Activated CD8-positive, alpha-beta memory T cell treated with anti-CD3 and anti-CD28 coated beads for 1 hour (primary cell): Measurements from ENCODE around the gene METTL24.

Source experiments
- DNase-seq, 2 donors: peaks; one replicate each; pipeline ENCODE4 v3.0.0-alpha.2; 2020; ENCODE audit warnings: low read depth in 1 of 2; ENCODE audit errors: extremely low read depth in 1 of 2

The METTL24 gene

DNA sequence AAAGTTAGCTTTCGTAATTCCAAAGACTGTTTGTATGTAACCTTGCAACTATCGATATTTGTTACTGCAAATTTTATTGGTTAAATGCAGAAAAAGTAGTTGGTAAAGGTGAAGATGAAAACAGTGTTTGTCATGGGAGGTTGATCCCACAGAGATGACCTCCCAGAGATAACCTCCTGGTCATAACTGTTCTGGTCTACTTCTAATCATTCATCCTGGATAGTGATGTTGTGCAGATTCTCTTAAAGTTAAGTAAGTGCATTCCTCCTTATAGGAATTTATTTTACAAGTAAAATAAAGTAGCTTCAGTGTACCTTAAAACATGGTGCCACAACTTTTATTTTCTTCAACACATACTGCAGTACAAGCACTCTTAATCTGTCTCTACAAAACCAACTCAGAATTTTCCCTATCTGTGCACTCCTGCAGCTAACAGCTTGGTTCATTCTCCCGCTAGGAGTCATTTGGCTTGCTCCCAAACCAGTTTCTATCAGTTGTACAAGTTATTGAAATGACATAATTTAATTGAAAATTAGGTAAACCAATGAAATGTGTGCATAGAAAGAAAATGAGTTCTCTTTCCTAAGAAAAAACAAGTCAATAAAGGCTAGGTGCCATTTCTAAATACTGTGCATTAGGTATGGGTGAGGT is 19.2 kb downstream of the METTL24 start:
- DNase-seq = no peak

DNA sequence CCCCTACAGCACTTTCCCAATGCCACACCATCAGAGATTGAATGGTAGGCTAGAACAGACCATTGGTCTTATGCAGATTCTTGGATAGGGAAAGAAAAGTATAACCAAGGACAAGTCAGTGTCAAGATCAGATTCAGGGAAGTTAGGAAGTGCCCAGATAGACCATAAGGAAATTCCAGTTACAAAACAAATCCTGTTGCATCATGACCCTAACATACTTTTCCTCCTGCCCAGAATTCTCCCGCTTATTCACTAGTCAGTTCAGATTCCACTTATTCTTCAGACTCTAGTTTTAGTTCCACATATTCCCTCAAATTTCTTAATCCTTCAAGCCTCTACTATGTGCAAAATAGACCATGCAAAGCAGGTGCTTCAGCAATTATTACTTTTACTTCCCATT is 20.7 kb downstream of the METTL24 start:
- no peak for DNase-seq

GRCh38 chr6:110334423-110335180 is 23.5 kb downstream of the METTL24 start:
- no peak for DNase-seq

DNA sequence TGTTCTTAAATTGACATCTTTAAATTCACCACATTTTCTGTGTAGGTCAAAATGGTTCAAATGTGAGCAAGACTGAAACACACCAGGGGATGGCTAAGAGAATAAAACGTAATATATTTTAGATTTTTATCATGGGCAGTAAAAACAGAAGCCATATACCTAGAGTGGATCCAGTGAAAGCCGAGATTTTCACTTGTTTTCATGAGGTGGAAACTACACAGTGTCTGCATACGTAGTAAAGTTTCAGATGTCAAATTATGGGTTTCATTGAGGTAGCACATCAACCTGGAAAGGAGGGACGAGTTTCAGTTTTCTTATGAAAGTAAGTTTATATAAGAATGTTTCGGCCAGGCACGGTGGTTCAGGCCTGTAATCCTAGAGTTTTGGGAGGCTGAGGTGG is 25.9 kb downstream of the METTL24 start:
- no peak for DNase-seq

DNA sequence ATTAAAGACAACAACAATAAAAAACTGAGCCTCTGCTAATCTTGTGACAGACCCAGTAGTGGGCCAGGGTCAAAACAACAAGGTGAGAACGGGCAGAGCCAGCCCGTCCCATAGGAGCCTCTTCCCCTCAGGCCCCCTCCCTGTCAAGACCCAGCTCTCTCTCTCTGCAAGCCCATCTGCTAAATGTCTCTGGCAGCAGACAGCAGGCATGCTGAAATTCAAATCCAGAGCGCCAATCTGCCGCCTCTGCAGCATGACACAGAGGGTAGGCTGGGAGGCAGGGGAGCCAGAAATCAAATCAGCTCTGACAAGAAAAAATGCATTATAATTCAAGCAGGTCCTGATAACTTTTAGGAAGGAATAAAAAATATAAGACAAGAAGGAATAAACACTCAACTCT is 26.3 kb downstream of the METTL24 start:
- DNase-seq = no peak

- no peak for DNase-seq
These were observed 26.8 kb downstream of the METTL24 start for GRCh38 chr6:110331390-110331789.

- no peak for DNase-seq
These were observed 28.3 kb downstream of the METTL24 start for GRCh38 chr6:110329714-110330436.

DNA sequence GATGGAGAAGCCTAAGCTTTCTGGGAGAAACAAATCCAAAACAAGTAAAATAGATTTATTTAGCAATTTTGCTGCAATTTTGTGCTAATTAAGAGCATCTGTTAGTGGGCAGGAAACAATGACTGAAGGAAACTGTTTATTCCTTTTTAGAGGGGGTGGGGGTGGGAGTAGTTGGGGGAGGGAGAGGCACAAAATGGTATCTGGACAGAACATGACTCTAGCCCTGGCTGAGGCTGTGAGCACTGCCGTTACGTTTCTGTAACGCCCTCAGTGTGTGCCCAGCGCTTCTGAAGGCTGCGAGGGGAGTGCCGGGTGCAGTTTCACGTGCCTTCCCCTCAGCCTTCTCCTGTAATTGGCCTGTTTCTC is 28.8 kb downstream of the METTL24 start:
- DNase-seq = no peak

- no peak for DNase-seq
These were observed 29.9 kb downstream of the METTL24 start for GRCh38 chr6:110328259-110328658.

DNA sequence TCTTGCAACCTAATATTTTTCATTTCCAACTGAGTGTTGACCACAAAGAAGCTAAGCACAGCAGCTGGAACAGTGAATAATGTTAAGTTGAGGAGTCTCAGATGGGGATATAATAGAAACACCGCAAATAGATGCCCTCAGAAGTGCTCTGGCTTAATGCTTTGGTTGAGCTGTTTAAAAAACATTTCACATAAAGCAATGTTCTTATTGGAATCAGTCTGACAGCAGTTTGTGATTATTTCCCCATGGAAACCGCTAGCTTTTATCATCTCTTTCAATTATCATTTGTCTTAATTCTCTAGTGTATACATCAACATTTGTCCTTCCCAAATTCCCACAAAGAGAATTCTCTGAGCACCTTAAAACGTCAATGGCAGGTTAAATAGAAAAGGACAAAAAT is 30.8 kb downstream of the METTL24 start:
- DNase-seq = no peak

DNA sequence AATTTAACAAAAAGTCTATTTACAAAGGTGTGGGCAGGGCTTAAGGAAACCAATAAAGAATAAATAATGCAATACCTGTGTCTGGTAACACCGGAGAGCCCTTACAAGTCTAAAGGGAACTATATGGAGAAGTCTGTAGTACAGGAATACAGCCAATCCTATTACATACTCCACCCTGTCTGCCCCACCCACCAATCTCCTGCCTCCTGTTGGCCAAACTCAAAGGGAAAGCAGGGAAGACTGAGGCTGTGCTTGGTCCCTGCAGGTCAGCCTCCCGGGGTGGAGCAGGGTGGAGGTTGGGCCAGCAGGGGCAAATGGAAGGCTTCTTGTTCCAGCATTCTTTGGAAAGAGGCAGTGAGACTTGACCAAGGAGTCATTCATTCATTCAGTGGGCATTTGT is 31.5 kb downstream of the METTL24 start:
- DNase-seq = no peak

- no peak for DNase-seq
These were observed 32.1 kb downstream of the METTL24 start for GRCh38 chr6:110326057-110326456.

GRCh38 chr6:110325197-110325596 is 33.0 kb downstream of the METTL24 start:
- no peak for DNase-seq

DNA sequence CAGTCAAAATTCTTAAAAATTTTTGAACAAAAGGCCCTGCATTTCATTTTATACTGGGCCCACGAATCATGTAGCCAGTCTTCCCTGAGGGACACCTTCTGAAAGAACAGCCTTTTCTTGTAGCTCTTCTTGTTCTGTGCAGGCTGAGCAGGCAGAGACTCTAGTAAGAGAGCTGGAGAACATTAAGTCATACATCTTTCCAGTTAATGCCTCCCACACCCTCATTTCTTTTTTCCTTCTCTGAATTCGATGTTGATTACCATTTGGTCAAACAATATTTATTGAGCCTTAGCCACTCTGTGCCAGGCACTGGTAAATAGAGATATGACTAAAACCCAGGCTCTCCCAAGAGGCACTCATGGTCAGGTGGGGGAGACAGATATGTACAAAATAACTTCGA is 33.6 kb downstream of the METTL24 start:
- no peak for DNase-seq

DNA sequence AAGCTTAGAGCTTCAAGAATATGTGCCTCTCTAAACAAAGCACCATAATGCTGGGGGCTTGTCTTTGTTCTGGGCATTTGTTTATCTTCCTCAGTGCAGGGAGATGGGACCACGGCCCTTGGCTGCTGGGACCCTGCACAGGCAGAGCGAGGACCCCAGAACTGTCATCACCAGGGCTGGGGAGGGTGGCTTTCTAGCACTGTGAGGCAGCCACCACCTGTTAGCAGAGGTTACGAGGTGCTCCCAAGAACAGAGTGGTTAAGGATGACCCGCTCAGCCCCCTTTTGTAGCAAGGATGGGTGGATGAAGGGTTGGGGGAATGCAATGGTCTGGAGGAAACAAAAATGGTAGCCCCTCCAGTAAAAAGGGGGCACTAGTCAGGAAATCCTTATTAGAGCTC is 34.9 kb downstream of the METTL24 start:
- no peak for DNase-seq

DNA sequence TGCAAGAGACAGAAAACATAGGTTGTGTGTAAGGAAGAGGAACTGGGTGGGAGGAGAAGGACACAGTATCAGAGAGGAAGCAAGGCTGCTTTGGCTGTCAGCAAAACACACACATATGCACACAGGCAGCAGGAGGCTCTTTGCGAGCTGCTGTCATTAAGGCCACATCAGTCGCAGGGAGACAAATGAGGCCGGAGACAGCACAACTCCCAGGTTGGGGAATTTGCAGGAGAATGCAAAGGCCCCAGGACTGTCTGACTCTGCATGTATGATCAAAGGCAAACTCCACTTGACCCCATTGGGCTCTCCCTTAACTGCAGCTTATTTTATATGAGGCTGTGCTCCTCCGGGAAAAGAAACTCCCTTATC is 35.3 kb downstream of the METTL24 start:
- no peak for DNase-seq

GRCh38 chr6:110322151-110322873 is 35.8 kb downstream of the METTL24 start:
- no peak for DNase-seq

- no peak for DNase-seq
These were observed 37.8 kb downstream of the METTL24 start for GRCh38 chr6:110320307-110320706.

DNA sequence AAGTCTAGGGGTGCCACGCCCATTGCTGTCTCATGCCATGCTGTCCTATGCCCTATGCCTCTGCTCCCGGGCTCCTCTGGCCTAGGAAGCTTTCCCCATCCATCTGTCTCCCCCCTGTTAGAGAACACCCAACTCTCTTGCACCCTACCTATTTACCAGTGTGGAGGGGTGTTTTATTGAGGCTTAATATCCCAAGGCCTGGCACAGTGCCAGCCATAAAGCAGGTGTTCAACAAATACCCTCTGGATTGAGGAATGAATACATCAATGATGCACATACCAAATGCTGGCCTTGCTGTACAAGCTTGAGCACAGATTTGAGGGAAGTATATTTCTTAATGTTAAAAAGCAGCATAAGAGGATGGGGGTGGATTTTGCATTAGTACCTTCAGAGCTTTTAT is 38.3 kb downstream of the METTL24 start:
- DNase-seq = no peak

- DNase-seq = no peak
These were observed 38.8 kb downstream of the METTL24 start for GRCh38 chr6:110319381-110319780.

DNA sequence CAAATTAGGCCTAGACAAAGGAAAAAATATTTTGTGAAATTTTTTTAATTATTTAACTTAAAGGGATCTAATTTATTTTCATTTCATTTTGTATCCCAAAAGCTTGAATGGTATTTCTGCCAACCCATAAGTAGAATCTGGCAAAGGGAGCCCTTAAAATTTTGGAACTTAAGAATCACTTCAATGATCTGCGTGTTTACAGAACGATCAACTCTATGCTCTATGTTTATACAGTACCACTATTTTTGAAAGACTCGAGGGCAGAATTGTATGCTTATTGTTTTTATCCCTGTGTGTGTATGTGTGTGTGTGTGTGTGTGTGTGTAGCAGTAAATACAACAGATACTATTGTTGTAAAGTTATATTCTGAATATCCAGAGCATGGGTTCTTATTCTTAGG is 39.2 kb downstream of the METTL24 start:
- no peak for DNase-seq

DNA sequence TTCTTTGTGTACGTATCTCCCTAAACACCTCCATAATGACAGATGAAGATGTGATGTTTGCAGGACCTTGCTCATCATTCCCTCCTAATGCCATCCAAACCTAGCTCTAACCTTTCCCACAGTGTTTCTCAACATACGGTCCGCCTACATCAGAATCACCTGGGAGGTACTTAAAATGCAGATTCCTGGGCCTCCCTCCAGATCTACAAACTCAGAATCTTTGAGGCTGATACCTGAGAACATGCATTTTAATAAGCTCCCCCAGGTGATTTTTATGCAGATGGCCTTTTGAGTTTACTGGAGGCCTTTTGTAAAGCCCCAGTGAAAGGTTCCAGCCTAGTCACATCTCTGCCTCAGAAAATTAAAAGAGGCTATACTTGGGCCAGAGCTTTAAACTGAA is 40.5 kb downstream of the METTL24 start:
- no peak for DNase-seq
